Activated CD4-positive, alpha-beta T cell treated with anti-CD3 and anti-CD28 coated beads for 48 hours (primary cell): ENCODE data around the gene TTC6.

Source experiments
- DNase-seq: peaks from one replicate; pipeline ENCODE4 v3.0.0-alpha.2; 2020

The TTC6 gene

DNA sequence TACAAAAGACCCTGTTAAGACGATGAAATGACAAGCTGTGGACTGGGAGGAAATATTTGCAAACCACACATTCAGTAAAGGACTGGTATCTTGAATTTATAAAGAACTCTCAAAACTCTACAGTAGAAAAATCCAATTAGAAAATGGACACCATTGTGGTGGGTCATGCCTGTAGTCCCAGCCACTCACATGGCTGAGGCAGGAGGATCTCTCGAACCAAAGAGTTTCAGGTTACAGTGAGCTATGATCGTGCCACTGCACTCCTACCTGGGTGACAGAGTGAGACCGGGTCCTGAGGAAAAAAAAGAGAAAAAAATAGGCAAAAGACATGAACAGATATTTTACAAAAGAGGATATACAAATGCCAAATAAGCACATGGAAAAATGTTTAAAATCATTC lies 41.9 kb downstream of the TTC6 start:
- no peak for DNase-seq

DNA sequence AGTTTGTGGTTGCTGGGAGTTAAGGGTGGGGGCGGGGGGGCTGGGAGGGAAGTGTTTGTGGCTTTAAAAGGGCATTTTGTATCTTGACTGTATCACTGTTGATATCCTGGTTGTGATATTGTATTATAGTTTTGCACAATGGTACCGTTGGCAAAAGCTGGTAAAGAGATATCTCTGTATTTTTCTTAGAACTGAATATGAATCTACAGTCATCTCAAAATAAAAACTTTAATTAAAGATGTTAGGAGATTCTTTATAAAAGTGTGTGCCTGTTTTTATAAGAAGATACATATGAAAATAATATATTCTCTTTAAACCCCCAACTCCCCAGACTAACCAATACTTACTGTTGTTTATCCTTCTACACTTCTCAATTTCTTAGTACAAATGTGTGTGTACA lies 43.2 kb downstream of the TTC6 start:
- DNase-seq, result no peak

DNA sequence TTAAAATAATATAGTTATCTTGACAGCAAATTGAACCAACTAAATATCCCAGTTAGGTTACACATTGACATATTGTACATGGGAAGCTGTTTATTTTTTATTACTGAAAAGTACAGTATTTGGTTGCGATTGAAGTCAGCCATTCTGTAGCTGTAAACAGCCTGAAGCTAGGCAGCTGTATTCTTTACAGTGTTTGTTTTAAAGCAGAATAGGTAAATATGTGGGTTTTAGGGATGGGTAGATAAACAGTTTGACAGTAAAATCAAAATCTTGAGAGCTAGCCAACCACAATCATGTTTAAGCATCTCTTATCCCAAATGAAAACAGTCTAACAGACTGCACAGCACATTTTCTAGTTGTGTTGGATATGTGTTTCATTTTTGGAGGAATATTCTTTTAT lies 45.7 kb downstream of the TTC6 start:
- no peak for DNase-seq

DNA sequence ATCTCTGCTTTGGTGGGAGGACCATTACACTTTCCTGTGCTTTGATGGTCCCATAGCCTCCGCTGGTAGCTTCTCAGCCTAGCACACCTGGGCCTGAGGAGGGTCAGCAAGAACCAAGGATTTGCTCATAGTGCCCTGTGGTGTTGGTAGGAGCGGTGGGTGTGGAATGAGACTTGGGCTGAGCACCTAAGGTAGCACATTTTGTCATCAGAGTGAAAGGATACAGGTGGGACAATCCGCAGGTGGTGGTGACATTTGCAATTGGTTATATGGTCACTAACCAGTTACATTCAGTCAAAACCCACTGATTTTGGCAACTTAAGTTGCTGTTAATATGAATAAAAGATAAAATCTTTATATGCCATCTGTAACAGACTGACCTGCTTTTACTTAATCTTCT lies 46.7 kb downstream of the TTC6 start:
- DNase-seq, result no peak

DNA sequence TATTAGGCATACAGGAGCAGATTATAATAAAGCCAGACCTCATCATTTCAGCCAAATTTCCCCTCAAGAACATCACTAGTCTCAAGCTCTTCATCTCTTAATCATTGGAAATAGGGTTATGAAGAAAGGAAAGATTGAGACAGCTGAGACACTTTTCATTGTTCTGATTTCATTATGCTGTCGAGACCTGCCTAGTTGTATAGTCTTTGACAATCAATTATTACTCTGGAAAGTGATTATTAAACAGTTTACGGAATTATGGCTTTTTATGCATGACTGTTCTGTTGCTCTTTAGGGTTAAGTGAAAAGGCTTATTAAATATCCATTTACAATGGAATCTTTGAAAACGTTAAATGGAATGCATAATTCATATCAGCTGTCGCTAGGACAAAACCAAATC lies 48.3 kb downstream of the TTC6 start:
- no peak for DNase-seq
